ENCODE data around the gene MATN4.

MATN4 gene

GRCh38 chr20:45340236-45340847 is 32.2 kb upstream of the MATN4 start:
- DNase-seq = no peak

GRCh38 chr20:45339799-45340198 is 31.7 kb upstream of the MATN4 start:
- no peak for DNase-seq

DNA sequence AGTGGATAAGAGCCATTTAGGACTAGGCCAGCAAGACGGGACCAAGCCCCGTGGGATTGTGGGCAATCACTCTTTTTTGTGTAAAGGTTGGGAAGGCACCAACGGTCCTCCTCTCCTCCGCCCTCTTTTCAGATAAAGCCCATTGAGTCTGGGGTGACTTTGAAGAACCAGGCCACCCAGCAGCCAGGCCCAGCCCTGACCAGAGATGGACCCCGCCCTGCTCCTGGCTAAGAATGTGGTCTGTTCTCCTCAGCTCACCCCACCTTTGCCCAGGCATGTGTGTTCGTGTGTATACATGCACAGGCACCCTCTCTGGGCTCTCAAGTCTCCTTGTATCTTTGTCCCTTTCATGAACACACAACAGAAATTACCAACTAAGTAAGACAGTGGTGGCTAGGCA is 31.0 kb upstream of the MATN4 start:
- no peak for DNase-seq

DNA sequence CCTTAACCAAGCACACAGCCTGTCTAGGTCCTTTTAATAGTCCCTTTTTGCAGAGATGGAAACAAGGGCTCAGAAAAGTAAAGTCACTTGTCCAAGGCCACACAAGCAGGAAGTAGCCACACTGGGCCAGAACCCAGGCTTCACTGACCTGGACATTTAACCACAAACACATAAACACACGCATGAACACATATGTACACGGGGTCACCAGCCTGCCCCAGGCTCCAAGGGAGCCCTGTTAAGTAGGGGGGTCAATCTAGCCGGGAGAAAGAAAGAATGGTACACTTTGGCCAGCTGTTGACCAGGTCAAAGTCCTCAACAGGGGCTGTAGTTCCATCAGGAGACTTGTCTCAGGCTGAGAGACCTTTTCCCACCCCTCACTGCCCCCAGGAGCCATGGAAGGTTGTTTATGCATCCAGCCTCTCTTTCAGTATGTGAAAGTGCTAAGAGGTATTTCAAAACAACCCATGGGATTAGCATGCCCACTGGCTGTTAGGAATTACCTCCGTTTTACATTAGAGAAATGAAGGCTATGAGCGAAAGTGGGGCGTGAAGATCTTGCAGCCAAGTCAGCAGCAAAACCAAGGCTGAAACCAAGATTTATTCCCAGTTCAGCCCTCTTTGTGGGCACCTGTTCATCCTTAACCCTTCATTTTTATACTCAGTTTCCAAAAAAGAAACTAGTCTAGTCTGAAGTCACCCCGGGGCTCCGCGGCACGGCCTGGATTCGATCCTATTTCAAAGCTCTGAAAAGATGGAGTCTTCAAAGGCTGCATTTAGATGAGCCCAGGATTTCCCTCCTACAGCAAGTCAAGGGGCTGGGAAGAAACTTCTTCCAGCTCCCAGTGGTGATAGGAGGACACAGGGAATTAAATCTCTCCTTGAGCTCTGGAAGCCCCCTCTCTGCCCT is 30.3 kb upstream of the MATN4 start:
- DNase-seq = no peak

DNA sequence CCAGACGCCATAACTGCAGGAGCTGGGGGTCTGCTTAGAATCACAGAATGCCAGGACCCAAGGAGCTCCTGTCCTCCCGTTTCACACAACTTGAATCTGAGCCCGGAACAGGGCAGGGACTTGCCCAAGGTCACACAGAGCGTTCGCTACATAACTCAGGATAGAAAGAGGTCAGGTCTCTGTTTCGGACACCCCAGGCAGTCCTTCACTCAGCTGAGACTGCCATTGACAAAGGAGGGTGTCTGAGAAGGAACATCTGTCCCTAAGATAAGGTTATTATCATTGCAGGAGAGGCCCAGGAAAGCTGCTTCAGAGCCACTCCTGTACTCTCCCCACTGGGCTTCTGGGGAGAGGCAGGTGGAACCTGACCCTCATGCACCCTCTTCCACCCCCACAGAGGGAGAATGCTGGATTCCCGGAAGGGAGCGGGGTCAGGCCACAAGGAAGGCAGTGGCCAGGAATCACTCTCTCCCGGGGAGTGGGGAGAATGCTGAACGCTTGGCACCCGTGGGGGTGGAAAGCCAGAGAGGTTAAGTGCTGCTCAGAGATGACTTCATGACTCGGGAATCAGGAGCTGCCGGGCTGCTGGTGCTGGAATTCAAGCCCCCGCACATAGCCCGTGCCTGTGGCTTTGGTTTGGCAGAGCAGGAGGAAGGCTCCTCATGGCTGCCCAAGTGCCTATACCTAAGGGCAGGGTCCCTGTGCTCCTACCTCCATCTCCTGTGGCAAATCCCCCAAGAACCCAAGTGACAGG is 29.4 kb upstream of the MATN4 start:
- no peak for DNase-seq

DNA sequence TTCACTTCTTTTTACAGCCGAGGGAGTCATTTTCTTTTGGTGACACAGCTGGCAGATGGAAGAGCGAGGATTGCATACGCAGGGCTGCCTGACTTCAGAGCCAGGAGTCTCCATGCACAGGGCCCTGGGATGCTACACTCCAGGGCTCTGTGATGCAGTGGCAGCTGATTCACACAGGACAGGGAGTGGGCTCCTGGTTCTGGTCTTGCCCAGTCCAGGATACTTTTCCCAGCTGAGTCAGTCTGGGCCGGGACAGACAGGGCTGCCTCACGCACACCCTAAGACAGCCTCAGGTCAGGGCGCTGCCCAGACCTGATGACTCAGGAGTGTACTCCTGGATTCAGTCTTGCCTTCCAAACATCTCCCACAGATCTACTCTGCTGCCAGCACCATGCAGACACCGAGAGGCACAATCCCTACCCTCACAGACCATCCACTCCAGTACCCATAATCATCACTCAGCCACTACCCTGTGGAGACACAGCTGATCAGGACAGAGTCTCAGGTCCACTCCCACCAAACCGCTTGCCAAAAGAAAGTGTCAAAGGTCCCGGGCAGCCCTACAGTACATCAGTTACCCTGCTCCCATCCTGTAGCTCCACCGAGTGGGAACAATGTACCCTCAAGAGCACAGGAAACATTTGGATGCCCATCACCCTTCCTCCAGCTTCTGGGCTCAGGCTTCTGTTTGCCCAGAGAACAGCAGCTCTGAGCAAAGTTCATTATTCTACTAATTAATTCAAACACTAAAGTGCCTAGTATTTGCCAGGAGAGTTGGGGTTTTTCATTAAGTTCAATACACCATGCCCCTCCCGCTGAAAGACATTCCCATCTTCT is 28.6 kb upstream of the MATN4 start:
- no peak for DNase-seq

DNA sequence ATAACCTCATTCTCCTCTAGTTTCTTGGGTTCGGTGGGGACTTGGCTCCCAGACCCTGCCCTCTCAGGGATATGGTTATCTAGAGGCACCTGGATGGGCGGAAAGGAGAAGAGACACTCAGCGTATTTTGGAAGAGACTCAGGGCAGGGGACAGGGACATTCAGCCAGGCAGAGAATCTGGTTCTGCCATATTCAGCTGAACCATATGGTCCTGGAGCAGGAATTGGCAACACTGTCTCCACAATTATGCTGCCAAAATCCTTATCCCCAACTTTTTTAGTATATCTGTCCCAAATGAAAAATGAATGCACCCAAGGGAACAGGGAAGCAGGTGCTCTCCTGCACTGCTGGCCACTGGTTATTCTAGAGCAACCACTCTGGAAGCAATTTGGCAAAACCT is 22.4 kb upstream of the MATN4 start:
- DNase-seq = no peak

- DNase-seq = no peak
Measured at GRCh38 chr20:45329497-45330319, 21.6 kb upstream of the MATN4 start.

DNA sequence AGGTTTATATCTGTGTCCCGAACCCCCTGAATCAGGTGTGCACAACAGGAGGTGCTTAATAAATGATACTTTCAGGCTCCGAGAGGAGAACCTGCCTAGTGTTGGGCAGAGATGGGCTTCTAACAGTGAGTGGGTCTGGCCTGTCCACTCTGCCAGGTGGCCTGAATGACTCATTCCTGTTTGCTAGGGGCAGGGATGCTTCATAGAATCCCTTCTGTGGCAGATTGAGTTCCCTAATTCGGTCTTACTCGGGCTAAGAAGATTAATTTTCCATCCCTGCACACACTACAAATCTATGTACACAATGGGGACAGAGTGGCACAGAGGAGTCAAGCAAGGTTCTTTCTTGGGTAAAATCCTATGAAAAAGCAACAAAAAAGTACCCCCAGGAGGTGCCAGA is 20.4 kb upstream of the MATN4 start:
- DNase-seq = no peak

DNA sequence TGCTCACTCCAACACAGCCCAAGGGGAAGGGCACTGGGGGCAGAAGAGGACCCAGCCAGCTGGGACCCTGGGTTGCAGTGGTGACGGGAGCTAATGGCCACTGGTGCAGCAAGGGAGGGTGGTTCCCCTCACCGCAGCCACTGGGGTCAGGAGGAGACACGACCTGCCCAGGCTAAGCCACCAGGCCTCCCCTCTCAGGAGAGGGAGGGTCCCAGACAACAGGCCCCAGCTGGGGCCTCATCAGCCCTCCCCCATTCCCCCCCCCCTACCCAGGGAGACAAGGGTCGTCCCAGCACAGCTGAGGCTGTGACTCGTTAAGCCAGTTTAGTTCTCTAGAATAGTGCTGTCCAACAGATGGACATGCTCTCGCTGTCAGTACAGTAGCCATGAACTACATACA is 17.3 kb upstream of the MATN4 start:
- no peak for DNase-seq

DNA sequence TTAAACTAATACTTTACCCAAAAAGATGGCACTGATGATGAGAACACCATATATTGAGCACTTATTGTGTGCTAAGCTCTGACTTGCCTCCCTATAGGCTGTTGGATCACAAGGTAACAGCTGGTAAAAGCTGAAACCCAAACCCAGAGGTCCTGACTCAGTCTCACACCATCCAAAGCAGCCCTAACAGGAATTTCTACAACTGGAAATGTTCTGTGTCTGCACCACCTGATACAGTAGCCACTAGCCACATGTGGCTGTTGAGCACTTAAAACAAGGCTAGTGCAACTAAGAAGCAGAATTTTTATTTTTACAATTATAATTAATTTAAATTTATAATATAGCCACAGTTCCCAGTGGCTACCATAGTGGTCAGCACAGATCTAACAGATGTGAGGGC is 15.6 kb upstream of the MATN4 start:
- no peak for DNase-seq

DNA sequence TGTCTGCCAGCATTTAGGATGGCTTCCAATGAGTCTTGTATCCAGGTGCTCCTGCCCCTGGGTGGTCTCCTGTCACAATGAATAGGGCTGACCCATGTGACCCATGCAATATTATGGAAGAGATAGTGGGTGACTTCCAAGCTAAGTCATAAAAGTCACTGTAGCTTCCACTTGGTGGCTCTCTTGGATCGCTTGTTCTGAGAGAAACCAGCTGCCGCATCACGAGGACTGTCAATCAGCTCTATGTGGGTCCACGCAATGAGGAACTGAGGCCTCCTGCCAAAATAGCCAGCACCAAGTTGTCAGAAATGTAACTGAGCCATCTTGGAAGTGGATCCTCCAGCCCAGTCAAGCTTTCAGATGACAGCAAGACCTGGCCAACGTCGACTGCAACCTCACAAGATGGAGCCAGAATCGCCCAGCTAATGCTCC is 14.9 kb upstream of the MATN4 start:
- no peak for DNase-seq

GRCh38 chr20:45320948-45321595 is 13.0 kb upstream of the MATN4 start:
- no peak for DNase-seq

GRCh38 chr20:45318948-45319347 is 10.8 kb upstream of the MATN4 start:
- no peak for DNase-seq

DNA sequence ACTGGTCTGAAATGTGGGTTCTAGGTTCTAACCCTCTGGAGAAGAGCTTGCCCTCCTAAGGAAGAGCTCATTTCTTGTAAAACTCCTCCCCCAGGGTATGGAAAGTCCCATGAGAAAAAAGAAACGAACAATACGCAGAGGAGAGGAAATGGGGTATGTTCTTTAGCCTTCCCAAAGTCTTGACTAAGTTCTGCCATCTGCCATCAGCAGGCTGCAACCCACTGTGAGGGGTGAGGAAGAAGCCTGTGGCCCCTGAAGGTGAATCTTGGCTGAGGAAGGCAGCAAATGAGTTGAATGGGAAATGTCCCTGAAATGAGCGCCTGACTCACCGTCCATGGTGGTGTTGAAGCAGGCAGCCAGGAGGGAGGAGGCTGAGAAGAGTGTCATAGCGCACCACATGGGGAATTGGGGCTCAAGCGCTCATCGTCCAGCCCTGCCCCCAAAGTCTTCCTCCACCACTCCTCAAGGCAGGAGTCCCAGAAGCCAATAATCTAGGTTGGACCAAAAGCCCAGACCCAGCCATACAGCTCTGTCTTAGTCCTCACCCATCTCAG is 10.4 kb upstream of the MATN4 start:
- no peak for DNase-seq

DNA sequence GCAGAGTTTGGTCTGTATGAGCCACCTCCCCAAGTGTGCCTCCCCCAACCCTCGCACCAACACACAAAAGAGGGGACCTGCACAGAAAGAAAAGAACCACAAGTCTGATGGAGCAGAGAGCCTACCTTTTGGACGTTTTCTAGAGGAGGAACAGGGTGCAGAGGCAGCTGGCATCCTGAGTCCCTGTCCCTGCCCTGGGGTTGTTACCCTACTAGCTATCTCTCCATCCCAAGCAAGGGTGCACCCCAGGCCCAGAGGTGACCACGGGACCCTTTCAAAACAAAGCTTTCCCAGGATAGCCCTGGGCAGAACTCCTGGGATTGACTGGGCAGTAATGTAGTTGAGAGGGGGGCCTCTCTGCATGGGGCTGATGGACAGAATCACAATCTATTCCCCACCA is 9.7 kb upstream of the MATN4 start:
- DNase-seq = no peak

DNA sequence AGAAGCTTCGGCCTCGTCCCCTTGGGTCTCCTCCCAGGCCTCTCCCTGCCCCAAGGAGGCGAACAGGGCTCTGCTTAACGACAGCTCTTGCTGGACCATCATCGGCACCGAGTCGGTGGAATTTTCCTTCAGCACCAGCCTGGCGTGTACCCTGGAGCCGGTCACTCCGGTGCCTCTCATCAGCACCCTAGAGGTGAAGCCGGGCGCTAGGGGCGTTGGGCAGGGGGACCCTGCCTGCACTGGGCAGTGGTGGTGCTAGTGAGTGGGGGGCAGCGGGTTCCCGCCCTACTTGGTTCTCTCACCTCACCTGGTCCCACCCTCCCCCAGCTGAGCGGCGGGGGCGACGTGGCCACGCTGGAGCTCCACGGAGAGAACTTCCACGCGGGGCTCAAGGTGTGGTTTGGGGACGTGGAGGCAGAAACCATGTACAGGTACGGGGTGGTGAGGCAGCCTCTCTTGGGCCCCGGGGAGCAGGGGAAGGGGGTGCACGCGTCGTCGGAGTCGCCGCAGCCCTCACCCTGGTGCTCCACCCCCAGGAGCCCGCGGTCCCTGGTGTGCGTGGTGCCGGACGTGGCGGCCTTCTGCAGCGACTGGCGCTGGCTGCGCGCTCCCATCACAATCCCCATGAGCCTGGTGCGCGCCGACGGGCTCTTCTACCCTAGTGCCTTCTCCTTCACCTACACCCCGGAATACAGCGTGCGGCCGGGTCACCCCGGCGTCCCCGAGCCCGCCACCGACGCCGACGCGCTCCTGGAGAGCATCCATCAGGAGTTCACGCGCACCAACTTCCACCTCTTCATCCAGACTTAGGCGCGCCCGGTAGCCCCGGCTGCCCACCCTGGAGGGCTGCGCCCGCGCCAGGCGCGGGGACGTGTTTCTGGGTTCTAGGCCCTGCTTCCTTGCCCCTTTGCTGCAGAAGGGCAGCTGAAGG is 8.3 kb upstream of the MATN4 start:
- DNase-seq = no peak

GRCh38 chr20:45315672-45316071 is 7.6 kb upstream of the MATN4 start:
- DNase-seq = no peak

DNA sequence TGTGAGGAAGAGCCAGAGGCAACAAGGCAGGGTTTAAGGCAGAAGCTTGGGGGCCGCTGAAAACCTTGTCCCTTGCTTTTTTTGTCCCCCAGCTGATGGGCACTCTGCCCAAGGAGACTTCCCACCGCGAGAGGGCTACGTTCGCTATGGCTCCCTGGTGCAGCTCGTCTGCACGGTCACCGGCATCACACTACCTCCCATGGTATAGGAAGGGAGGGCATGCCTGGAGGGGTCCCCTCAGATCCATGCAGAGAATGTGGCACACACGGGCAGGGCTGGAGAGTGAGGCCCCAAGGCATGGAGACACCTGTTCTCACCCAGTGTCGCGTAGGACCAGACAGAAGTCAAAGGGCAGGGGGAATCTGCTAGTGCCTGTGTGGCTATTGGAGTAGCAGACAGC is 5.8 kb upstream of the MATN4 start:
- no peak for DNase-seq

Measured in NCI-H1048 (cell line).